Coronary artery (tissue), 2 donors: Measurements from ENCODE around the gene ANKS1A.

Experiments used
- DNase-seq: peaks from one replicate; pipeline ENCODE4 v3.0.0-alpha.2; 2017; ENCODE audit warnings: low spot score
- H3K27ac ChIP-seq, 2 donors: fragments of 200-600 bp; sonication (generic); one replicate each; pipeline ENCODE4 v1.5.1; 2016 to 2019
- H3K4me3 ChIP-seq: fragments of 200-600 bp; sonication (generic); 2 replicates; pipeline ENCODE4 v1.5.1; 2016; ENCODE audit warnings: mild to moderate bottlenecking, moderate library complexity
- TF ChIP-seq, protein P1 (sequence below): fragments of 200-600 bp; sonication (generic); IDR thresholded peaks from one replicate; pipeline ENCODE4 v1.5.1; 2019; ENCODE audit warnings: antibody characterized with exemption

Gene ANKS1A

DNA sequence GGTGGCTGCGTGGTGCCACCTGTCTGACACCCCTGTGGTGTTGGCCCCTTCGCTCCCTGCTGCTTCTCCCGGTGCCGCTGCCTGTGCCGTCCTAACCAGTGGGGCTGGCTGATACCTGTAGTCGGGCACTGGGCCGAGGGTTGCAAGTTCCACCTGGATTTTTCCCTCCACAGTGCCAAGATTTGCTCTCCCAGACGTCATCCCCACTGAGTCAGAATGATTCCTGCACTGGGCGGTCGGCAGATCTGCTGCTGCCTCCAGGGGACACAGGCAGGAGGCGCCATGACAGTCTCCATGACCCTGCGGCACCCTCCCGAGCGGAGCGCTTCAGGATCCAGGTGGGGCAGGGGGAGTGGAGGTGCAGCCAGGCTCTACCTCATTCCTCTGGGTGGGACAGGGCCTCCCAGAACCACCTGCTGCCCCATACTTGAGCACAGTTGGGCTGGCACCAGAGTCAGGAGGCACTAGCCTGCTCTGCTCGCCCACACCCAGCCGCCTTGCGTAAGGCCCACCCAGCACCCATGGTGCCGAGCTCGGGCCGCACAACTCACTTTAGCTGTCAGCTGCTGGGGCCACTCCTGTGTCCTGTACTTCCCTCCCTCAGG is 191.9 kb downstream of the ANKS1A start:
- Histone ChIP-seq H3K27ac (peak overlapping the region in 1 of 2 donors; percentile 42), H3K4me3 (no peak overlapping the region)
- DNase-seq, result peak; percentile 70
- TF ChIP-seq, protein P1, sequence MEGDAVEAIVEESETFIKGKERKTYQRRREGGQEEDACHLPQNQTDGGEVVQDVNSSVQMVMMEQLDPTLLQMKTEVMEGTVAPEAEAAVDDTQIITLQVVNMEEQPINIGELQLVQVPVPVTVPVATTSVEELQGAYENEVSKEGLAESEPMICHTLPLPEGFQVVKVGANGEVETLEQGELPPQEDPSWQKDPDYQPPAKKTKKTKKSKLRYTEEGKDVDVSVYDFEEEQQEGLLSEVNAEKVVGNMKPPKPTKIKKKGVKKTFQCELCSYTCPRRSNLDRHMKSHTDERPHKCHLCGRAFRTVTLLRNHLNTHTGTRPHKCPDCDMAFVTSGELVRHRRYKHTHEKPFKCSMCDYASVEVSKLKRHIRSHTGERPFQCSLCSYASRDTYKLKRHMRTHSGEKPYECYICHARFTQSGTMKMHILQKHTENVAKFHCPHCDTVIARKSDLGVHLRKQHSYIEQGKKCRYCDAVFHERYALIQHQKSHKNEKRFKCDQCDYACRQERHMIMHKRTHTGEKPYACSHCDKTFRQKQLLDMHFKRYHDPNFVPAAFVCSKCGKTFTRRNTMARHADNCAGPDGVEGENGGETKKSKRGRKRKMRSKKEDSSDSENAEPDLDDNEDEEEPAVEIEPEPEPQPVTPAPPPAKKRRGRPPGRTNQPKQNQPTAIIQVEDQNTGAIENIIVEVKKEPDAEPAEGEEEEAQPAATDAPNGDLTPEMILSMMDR, result no peak

- Histone ChIP-seq H3K27ac (peak overlapping the region in 1 of 2 donors; percentile 42), H3K4me3 (no peak overlapping the region)
- TF ChIP-seq, protein P1, result no peak
- DNase-seq, result peak; percentile 68
These were observed 192.4 kb downstream of the ANKS1A start for GRCh38 chr6:35081426-35081851.

DNA sequence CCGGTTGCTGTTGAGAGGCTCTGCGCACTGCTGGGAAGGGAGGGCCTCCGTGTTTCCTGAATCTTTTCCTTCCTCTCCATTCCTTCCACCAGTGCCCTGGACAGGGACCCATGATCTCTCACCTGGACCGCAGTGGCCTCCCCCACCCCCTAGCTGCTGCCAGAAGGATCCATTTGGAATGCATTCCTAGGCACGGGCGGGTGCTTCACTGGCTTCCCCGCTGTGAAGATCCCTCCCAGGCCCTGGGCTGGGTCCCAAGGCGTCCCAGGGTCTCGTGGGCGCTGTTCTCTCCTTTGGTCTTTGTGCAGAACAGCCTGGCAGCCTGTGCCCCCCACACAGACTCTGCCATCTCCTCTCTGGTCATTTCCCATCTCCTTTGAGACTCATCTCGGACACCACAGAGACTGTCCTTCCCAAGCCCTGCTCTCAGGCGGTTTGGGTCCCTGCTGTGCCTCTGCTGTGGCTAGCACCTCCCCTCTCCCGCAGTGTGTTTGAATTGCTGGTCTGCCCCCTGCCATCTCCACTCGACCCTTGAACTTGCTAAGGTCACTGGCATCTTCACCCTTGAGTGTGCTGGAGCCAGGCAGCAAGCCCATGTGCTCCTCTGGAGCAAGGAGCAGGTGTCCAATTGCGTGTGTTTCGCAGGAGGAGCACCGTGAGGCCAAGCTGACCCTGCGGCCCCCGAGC is 193.1 kb downstream of the ANKS1A start:
- TF ChIP-seq, protein P1, result no peak
- H3K27ac ChIP-seq, result peak overlapping the region in 1 of 2 donors; percentile 42
- peak; percentile 71 for DNase-seq

DNA sequence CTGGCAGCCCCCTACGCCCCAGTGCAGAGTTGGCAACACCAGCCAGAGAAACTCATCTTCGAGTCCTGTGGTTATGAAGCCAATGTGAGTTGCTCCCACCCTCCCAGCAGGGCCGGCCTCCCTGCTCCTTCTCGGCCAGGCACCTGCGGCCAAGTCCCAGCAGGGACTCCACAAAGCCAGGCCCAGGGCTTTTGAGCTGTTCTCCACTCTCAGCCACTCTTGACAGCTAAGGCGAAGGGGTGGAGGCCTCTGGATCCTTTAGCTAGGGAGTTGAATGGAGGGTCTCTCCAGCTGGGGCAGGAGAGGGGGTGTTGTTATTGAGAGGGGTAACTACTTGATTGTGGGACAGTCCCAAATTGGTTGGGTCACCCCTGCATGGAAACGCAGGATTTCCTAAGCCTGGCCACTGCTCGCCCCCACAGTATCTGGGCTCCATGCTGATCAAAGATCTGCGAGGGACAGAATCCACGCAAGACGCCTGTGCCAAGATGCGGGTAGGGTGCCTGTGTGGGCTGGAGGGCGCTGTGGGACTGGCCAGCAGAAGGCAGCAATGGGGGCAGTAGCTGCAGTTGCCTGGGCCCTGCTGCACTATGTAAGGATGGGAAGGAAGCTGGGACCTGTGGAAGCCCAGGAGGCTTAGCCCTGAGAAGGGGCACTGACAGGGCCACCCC is 193.8 kb downstream of the ANKS1A start:
- TF ChIP-seq, protein P1, result no peak
- Histone ChIP-seq H3K4me3 (no peak overlapping the region), H3K27ac (no peak overlapping the region)
- peak; percentile 43 for DNase-seq

More for the DNA sequence above, 193.1 kb downstream of the ANKS1A start:
- no peak overlapping the region for H3K4me3 ChIP-seq

DNA sequence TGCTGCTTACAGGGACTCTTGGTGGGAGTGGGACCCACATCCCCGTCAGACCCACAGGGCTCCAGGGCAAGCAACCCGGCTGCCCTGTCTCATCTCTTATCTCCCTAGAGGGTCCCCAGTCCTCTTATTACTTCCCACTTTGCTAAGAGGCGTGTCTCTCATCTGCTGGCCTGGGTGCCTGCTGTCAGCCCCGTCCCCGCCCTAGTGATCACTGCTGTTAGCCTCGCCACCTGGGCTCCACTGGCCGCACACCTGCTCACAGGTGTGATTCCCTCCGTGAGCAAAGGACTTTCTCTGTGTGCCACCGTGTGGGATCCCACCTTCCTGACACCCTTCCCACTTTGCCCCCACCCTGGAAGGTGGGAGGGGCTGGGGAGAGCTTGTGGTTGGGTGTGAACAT is 194.5 kb downstream of the ANKS1A start:
- Histone ChIP-seq H3K27ac (no peak overlapping the region), H3K4me3 (no peak overlapping the region)
- DNase-seq, result no peak
- TF ChIP-seq, protein P1, result no peak

- TF ChIP-seq, protein P1, result no peak
- Histone ChIP-seq H3K27ac (no peak overlapping the region), H3K4me3 (no peak overlapping the region)
- peak; percentile 71 for DNase-seq
These were observed 195.0 kb downstream of the ANKS1A start for GRCh38 chr6:35084041-35084491.
